Bronchial epithelial cell (primary cell): ENCODE measurements around the gene MGRN1. TPM values are rescaled to one million over a fixed set of nuclear protein-coding genes. Genes with fewer than 3 reads are reported as not detected.
A peak's percentile ranks its signal among the peaks of the same experiment; 100 is the strongest.

Experiments used
- DNase-seq: peaks from one replicate; pipeline ENCODE4 v3.0.0-alpha.2; 2010; ENCODE audit warnings: low read depth
- FAIRE-seq: peaks from 2 replicates; lab custom pipeline; 2011; peaks lifted over from hg19 to GRCh38; lab: Jason Lieb, UNC
- H3K27me3 ChIP-seq: 2 replicates; pipeline ENCODE4 v1.5.1; 2011; ENCODE audit warnings: low read length; ENCODE audit not compliant: control insufficient read depth, insufficient read depth
- H3K36me3 ChIP-seq: 2 replicates; pipeline ENCODE4 v1.5.1; 2011; ENCODE audit warnings: low read length; ENCODE audit not compliant: control insufficient read depth, insufficient read depth
- H3K4me3 ChIP-seq: 2 replicates; pipeline ENCODE4 v1.5.1; 2011; ENCODE audit warnings: mild to moderate bottlenecking, low read depth, low read length, control low read depth
- total RNA-seq: library from RNA; depleted of rRNA; stranded (reverse); fragments of >200 nt; gene quantifications from 2 replicates; pipeline ENCODE4 v1.2.1, GENCODE V29; 2014
- TF ChIP-seq, protein P1 (sequence below): IDR thresholded peaks from 2 replicates; pipeline ENCODE4 v1.5.1; 2011; ENCODE audit warnings: mild to moderate bottlenecking, moderate library complexity, low read length, control low read depth, inconsistent platforms; ENCODE audit not compliant: insufficient read depth, severe bottlenecking

MGRN1 gene
- total RNA-seq, 1 donor from 2014 or later = 6.1 TPM

DNA sequence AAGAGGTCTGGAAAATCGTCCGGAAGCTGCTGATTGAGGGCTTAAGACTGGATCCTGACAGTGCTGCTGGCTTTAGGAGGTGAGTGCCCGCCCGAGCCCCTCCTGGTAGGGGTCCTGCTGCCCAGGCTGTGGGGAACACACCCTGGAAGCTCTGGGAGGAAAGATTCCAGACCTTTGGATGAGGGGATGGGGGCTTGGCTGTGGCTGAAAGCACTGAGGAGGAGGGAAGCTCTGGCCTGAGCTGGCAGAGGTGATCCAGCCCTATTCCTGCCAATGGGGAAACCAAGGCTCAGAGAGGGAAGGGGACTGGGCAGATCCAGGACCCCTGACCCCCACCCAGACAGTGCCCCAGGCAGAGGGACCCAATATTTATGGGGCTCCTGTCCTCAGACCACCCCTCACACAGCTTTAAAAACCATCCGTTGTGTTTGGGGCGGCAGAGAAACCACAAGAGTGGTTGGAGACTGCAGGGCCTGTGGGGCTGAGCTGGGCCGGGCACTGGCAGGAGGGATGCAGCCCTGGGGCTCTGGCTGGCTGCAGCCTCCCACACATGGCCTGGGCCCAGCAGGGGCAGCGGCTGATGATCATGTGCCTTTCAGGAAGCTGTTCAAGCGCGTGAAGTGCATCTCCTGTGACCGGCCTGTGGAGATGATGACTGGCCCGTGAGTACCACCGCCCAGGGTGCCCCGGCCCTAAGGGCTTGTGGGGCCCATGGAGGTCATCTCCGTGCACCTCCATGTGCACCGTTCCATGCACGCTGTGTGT, 32.7 kb upstream of the MGRN1 start:
- DNase-seq (no peak), FAIRE-seq (no peak)
- no peak overlapping the region for H3K4me3 ChIP-seq
- H3K36me3 ChIP-seq = no peaks in the 10 kb centered on the region
- TF ChIP-seq, protein P1, sequence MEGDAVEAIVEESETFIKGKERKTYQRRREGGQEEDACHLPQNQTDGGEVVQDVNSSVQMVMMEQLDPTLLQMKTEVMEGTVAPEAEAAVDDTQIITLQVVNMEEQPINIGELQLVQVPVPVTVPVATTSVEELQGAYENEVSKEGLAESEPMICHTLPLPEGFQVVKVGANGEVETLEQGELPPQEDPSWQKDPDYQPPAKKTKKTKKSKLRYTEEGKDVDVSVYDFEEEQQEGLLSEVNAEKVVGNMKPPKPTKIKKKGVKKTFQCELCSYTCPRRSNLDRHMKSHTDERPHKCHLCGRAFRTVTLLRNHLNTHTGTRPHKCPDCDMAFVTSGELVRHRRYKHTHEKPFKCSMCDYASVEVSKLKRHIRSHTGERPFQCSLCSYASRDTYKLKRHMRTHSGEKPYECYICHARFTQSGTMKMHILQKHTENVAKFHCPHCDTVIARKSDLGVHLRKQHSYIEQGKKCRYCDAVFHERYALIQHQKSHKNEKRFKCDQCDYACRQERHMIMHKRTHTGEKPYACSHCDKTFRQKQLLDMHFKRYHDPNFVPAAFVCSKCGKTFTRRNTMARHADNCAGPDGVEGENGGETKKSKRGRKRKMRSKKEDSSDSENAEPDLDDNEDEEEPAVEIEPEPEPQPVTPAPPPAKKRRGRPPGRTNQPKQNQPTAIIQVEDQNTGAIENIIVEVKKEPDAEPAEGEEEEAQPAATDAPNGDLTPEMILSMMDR = no peak
- peaks cover 2% of the 10 kb centered on the region for H3K27me3 ChIP-seq

DNA sequence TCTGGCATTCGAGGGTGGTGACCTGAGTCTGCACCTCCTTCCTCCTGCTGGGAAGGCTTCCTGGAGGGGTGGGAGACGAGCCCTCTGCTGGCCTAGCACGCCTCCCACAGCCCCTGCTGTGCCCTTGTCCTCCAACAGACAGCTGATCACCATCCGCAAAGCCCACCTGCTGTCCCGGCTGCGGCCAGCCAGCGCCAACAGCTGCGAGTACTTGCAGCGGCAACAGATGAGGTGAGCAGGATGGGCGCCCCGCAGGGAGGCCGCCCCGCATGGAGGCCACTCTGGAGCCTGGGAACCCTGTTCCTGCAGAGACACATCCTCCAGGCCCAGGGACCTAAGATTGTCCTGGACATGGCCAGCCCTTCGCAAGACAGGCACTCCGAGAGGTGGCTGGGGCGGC, 31.5 kb upstream of the MGRN1 start:
- DNase-seq = no peak
- Histone ChIP-seq H3K4me3 (no peak overlapping the region), H3K36me3 (no peaks in the 10 kb centered on the region), H3K27me3 (peaks cover 2% of the 10 kb centered on the region)
- TF ChIP-seq, protein P1 = no peak
- no peak for FAIRE-seq

DNA sequence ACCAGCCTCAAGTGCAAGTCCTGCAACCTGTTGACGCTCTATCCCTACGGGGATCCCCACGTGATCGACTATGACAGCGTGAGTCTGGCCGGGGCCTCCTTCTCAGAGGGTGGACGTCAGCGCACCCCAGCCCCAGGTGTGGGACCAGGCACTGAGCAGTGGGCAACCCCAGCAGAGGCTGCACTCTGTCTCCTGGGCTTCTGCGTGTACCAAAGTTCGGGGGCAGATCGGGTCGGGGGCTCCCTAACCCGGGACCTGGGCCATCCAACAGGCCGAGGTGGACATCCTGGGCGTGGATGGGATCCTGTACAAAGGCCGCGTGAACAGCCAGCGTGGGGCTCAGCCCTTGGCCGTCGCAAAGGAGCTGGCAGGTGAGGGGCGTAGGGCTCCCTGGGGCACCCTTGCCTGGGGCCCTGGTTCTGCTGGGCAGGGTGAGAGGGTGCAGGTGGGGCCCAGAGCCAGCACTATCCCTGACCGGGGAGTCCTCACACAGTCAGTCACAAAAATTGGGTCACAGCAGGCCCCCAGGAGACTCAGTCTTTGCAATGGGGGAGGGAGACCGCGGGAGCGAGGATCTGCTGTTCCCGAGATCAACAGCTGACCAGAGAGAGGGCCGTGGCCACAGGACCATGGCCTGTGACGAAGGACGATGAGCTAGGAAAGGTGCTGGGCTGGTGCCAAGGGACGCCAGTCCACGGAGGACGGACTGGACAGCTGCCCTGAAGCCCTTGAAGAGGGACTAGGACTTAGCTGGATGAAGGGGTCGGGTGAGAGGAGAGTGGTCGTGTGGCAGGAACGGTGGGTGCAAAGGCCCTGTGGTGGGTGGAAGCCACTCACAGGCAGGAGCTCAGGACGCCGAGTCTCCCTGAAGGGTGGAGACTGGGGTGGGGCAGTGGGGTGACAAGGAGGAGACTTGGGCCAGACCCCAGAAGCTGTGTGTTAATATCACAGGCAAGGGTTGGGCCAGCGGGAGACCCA, 29.9 kb upstream of the MGRN1 start:
- peaks cover 2% of the 10 kb centered on the region for H3K27me3 ChIP-seq
- TF ChIP-seq, protein P1 = no peak
- DNase-seq (no peak), FAIRE-seq (no peak)
- no peaks in the 10 kb centered on the region for H3K36me3 ChIP-seq
- no peak overlapping the region for H3K4me3 ChIP-seq

DNA sequence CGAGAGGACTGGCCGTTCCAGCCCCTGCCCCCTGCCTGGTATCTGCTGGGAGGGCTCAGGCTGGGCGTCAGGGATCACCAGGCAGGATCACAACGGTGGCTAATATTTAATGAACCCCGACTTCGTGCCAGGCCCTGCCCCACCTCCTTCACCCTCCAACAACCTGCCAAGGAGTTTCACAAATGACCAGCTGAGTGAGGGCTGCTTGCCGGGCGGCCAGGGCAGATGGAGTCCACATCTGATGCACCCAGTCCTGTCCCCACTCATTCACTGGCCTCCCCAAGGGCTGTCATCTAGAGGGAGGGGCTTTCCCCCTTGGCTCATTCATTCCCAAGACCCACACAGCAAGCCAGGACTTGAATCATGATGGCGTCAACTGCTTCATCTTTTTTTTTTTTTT, 27.5 kb upstream of the MGRN1 start:
- TF ChIP-seq, protein P1 = no peak
- Histone ChIP-seq H3K36me3 (no peaks in the 10 kb centered on the region), H3K4me3 (no peak overlapping the region), H3K27me3 (peaks cover 4% of the 10 kb centered on the region)
- FAIRE-seq (no peak), DNase-seq (peak; percentile 91)

DNA sequence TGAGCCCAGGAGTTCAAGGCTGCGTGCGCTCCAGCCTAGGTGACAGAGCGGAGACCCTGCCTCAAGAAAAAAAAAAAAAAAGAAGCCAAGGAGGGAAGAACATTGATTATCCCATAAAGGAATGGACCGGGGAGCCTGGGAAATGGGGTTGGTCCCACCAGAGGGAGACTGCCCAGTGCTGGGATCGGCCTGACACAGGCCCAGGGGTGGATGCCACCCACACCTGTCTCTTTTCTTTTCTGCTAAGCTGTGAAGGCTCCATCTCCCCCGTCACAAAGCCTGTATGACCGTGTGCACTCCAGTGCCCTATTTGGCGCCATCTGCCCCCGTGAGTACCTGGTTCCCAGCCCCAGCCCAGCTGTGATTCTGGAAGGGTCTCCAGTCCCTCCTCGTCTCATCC, 25.6 kb upstream of the MGRN1 start:
- no peak overlapping the region for H3K4me3 ChIP-seq
- FAIRE-seq (no peak), DNase-seq (no peak)
- H3K27me3 ChIP-seq = peaks cover 4% of the 10 kb centered on the region
- TF ChIP-seq, protein P1 = no peak
- no peaks in the 10 kb centered on the region for H3K36me3 ChIP-seq
